ENCODE data around the gene ACOT13.
"Not testable (repeated sequence)": the region's sequence is repeated elsewhere in the genome, so short reads cannot be mapped to it uniquely, and the experiment has no call there.

DNA sequence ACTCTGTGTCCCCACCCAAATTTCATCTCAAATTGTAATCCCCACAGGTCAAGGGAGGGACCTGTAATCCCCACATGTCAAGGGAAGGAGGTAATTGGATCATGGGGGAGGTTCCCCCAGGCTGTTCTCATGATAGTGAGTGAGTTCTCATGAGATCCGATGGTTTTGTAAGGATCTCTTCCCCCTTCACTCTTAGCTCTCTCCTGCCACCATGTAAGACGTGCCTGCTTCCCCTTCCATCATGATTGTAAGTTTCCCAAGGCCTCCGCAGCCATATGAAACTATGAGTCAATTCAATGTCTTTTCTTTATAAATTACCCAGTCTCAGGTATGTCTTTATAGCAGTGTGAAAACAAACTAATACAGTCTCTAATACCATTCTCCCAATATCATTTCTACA is 84.0 kb downstream of the ACOT13 start:
- TF ChIP-seq CTCF (IDR thresholded peaks at IDR 0.05 in 2 of 3, conservative IDR thresholded peaks at IDR 0.05 in 1 of 3; ENCODE audit: borderline replicate concordance in 1 of 3, insufficient read depth in 1 of 3, low read depth in 2 of 3, low read length in 2 of 3); EZH2phosphoT487 (IDR thresholded peaks at IDR 0.05; ENCODE audit: borderline replicate concordance); JUND (IDR thresholded peaks at IDR 0.05); POLR2A (IDR thresholded peaks at IDR 0.05; ENCODE audit: borderline replicate concordance, extremely low read depth, insufficient read depth, insufficient read length); RAD21 (IDR thresholded peaks at IDR 0.05; ENCODE audit: low read depth); MAX (IDR thresholded peaks at IDR 0.05); YY1 (IDR thresholded peaks at IDR 0.05; ENCODE audit: extremely low read depth, insufficient replicate concordance, low read depth, low read length); CEBPB (IDR thresholded peaks at IDR 0.05; ENCODE audit: low read depth); ELF1 (IDR thresholded peaks at IDR 0.05; ENCODE audit: borderline replicate concordance, low read depth); POLR2AphosphoS5 (IDR thresholded peaks at IDR 0.05; ENCODE audit: low read depth, low read length); EZH2 (IDR thresholded peaks at IDR 0.05): not testable (repeated sequence)
- TF ChIP-seq, protein P1, sequence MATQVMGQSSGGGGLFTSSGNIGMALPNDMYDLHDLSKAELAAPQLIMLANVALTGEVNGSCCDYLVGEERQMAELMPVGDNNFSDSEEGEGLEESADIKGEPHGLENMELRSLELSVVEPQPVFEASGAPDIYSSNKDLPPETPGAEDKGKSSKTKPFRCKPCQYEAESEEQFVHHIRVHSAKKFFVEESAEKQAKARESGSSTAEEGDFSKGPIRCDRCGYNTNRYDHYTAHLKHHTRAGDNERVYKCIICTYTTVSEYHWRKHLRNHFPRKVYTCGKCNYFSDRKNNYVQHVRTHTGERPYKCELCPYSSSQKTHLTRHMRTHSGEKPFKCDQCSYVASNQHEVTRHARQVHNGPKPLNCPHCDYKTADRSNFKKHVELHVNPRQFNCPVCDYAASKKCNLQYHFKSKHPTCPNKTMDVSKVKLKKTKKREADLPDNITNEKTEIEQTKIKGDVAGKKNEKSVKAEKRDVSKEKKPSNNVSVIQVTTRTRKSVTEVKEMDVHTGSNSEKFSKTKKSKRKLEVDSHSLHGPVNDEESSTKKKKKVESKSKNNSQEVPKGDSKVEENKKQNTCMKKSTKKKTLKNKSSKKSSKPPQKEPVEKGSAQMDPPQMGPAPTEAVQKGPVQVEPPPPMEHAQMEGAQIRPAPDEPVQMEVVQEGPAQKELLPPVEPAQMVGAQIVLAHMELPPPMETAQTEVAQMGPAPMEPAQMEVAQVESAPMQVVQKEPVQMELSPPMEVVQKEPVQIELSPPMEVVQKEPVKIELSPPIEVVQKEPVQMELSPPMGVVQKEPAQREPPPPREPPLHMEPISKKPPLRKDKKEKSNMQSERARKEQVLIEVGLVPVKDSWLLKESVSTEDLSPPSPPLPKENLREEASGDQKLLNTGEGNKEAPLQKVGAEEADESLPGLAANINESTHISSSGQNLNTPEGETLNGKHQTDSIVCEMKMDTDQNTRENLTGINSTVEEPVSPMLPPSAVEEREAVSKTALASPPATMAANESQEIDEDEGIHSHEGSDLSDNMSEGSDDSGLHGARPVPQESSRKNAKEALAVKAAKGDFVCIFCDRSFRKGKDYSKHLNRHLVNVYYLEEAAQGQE (IDR thresholded peaks at IDR 0.05; ENCODE audit: low read depth) = not testable (repeated sequence)
- TF ChIP-seq, protein P2, sequence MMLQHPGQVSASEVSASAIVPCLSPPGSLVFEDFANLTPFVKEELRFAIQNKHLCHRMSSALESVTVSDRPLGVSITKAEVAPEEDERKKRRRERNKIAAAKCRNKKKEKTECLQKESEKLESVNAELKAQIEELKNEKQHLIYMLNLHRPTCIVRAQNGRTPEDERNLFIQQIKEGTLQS (IDR thresholded peaks at IDR 0.05) = not testable (repeated sequence)
